Measurements from ENCODE around the gene TULP4.

GRCh38 chr6:158464483-158464882, 152.2 kb downstream of the TULP4 start:
- TF ChIP-seq CTCF (IDR thresholded peaks at IDR 0.05) (no peak), EZH2 (IDR thresholded peaks at IDR 0.05) (no peak)

Measured in neural progenitor cell (in vitro differentiated cells).